ENCODE results near the gene MORC2.

The MORC2 gene

DNA sequence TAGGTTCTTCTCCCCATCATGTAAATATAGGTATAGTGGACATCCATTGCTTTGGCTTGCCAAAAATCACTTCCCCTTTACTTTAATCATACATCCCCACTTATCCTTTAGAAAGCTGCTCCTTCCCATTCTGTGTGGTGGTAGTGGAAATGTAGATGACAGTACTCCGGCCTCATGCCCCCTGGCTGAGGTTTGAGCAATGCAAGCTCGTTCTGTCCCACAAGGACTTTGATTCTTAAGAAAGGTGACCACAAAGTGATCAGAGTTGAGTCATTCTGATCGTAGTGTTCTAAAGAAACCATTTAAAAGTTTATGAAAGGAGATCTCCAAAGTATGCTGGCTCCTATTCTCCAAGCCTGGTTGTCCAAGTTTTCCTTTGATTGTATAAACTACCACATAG is 11.4 kb upstream of the MORC2 start:
- CTCF ChIA-PET, result no interaction called here
- TF ChIP-seq FOXA1 (IDR thresholded peaks at IDR 0.05), result no peak
- no peak for TF ChIP-seq ELF4 (IDR thresholded peaks at IDR 0.05)
- no peak for TF ChIP-seq ZNF384 (IDR thresholded peaks at IDR 0.05)
- no peak for TF ChIP-seq BHLHE40 (IDR thresholded peaks at IDR 0.05; ENCODE audit: borderline replicate concordance)
- TF ChIP-seq HDGF (IDR thresholded peaks at IDR 0.05; ENCODE audit: borderline replicate concordance), result no peak
- no peak for TF ChIP-seq CTBP1 (IDR thresholded peaks at IDR 0.05; ENCODE audit: borderline replicate concordance)
- no peak for TF ChIP-seq SP1 (IDR thresholded peaks at IDR 0.05)
- TF ChIP-seq TARDBP (IDR thresholded peaks at IDR 0.05), result no peak
- no peak for TF ChIP-seq LEF1 (IDR thresholded peaks at IDR 0.05; ENCODE audit: borderline replicate concordance)
- no peak for TF ChIP-seq NFRKB (IDR thresholded peaks at IDR 0.05)
- TF ChIP-seq FOXK2 (IDR thresholded peaks at IDR 0.05), result no peak
- TF ChIP-seq, protein P1, sequence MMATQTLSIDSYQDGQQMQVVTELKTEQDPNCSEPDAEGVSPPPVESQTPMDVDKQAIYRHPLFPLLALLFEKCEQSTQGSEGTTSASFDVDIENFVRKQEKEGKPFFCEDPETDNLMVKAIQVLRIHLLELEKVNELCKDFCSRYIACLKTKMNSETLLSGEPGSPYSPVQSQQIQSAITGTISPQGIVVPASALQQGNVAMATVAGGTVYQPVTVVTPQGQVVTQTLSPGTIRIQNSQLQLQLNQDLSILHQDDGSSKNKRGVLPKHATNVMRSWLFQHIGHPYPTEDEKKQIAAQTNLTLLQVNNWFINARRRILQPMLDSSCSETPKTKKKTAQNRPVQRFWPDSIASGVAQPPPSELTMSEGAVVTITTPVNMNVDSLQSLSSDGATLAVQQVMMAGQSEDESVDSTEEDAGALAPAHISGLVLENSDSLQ (IDR thresholded peaks at IDR 0.05), result no peak
- no peak for TF ChIP-seq ARNT (IDR thresholded peaks at IDR 0.05)
- no peak for TF ChIP-seq FOXM1 (IDR thresholded peaks at IDR 0.05; ENCODE audit: borderline replicate concordance)
- TF ChIP-seq L3MBTL2 (conservative IDR thresholded peaks at IDR 0.05), result no peak
- no peak for DNase-seq (ENCODE audit: extremely low spot score)
- POLR2A ChIA-PET, result interaction anchor here (4.4 kb wide), 1 partner anchor 11 kb away, joined by 29 read pairs; the partner anchor contains the start of genes MORC2 and TUG1

DNA sequence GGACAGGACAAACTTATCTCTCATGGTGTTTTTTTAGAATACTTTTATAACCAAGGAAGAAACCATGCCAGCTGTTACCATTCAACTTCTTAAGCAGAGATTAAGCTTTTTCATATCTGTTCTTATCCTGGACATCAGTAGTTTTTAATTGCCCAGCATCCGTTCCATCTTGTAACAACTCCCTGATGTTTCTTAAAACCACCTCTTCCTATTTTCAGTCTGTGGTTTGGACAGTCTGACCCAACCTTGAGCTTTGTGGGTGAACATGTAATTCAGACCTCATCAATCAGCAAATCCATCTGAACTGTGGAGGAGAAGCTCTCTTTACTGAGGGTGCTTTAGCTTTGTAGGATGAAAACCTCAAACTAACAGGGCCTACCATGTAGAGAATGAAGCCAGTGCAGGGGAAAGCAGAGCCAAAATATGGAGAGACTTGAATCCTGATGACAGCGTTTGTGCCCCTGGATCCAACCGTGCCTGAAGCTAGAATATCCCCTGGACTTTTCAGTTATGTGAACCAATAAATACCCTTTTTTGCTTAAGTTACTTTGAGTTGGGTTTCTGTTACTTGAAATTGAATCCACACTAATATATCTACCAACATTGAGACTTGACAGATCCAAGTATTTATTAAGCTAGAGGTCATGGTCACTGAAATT is 9.9 kb upstream of the MORC2 start:
- CTCF ChIA-PET, result interaction anchor here (0.6 kb wide), 1 partner anchor 82 kb away, joined by 4 read pairs; no protein-coding TSS in a partner anchor
- DNase-seq (ENCODE audit: extremely low spot score), result no peak
- POLR2A ChIA-PET, result interaction anchor here (4.4 kb wide), 1 partner anchor 10 kb away, joined by 29 read pairs; the partner anchor contains the start of genes MORC2 and TUG1
- TF ChIP-seq LEF1 (IDR thresholded peaks at IDR 0.05; ENCODE audit: borderline replicate concordance) (no peak), ARNT (IDR thresholded peaks at IDR 0.05) (no peak), BHLHE40 (IDR thresholded peaks at IDR 0.05; ENCODE audit: borderline replicate concordance) (no peak), L3MBTL2 (conservative IDR thresholded peaks at IDR 0.05) (no peak), TARDBP (IDR thresholded peaks at IDR 0.05) (no peak), FOXA1 (IDR thresholded peaks at IDR 0.05) (no peak), CTBP1 (IDR thresholded peaks at IDR 0.05; ENCODE audit: borderline replicate concordance) (no peak), ELF4 (IDR thresholded peaks at IDR 0.05) (no peak), FOXK2 (IDR thresholded peaks at IDR 0.05) (no peak), NFRKB (IDR thresholded peaks at IDR 0.05) (no peak), ZNF384 (IDR thresholded peaks at IDR 0.05) (no peak), SUZ12 (IDR thresholded peaks at IDR 0.05) (no peak), SP1 (IDR thresholded peaks at IDR 0.05) (no peak), FOXM1 (IDR thresholded peaks at IDR 0.05; ENCODE audit: borderline replicate concordance) (no peak), HDGF (IDR thresholded peaks at IDR 0.05; ENCODE audit: borderline replicate concordance) (no peak)
- TF ChIP-seq, protein P1 (IDR thresholded peaks at IDR 0.05), result no peak

DNA sequence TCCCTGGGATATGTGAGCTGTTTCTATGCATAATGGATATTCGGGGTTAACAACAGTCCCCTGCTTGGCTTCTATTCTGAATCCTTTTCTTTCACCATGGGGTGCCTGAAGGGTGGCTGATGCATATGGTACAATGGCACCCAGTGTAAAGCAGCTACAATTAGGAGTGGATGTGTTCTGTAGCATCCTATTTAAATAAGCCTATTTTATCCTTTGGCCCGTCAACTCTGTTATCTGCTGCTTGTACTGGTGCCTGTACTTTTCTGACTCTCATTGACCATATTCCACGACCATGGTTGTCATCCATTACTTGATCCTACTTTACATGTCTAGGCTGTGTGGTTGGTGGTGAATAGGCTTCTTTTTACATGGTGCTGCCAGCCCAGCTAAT is 1.8 kb upstream of the MORC2 start:
- TF ChIP-seq FOXM1 (IDR thresholded peaks at IDR 0.05; ENCODE audit: borderline replicate concordance) (no peak), LEF1 (IDR thresholded peaks at IDR 0.05; ENCODE audit: borderline replicate concordance) (no peak), FOXA1 (IDR thresholded peaks at IDR 0.05) (no peak), NFRKB (IDR thresholded peaks at IDR 0.05) (no peak), L3MBTL2 (conservative IDR thresholded peaks at IDR 0.05) (no peak), TARDBP (IDR thresholded peaks at IDR 0.05) (no peak), SUZ12 (IDR thresholded peaks at IDR 0.05) (no peak), ZNF384 (IDR thresholded peaks at IDR 0.05) (no peak), HDGF (IDR thresholded peaks at IDR 0.05; ENCODE audit: borderline replicate concordance) (no peak), ELF4 (IDR thresholded peaks at IDR 0.05) (no peak), FOXK2 (IDR thresholded peaks at IDR 0.05) (no peak), CTBP1 (IDR thresholded peaks at IDR 0.05; ENCODE audit: borderline replicate concordance) (no peak), BHLHE40 (IDR thresholded peaks at IDR 0.05; ENCODE audit: borderline replicate concordance) (no peak), ARNT (IDR thresholded peaks at IDR 0.05) (no peak), SP1 (IDR thresholded peaks at IDR 0.05) (no peak)
- TF ChIP-seq, protein P1 (IDR thresholded peaks at IDR 0.05), result no peak
- POLR2A ChIA-PET, result interaction anchor here (0.5 to 3.4 kb wide), 11 partner anchors 9 to 288 kb away, joined by 3 to 47 read pairs (median 10); partner anchors contain the start of genes SELENOM and SMTN
- CTCF ChIA-PET, result no interaction called here
- DNase-seq (ENCODE audit: extremely low spot score), result no peak

DNA sequence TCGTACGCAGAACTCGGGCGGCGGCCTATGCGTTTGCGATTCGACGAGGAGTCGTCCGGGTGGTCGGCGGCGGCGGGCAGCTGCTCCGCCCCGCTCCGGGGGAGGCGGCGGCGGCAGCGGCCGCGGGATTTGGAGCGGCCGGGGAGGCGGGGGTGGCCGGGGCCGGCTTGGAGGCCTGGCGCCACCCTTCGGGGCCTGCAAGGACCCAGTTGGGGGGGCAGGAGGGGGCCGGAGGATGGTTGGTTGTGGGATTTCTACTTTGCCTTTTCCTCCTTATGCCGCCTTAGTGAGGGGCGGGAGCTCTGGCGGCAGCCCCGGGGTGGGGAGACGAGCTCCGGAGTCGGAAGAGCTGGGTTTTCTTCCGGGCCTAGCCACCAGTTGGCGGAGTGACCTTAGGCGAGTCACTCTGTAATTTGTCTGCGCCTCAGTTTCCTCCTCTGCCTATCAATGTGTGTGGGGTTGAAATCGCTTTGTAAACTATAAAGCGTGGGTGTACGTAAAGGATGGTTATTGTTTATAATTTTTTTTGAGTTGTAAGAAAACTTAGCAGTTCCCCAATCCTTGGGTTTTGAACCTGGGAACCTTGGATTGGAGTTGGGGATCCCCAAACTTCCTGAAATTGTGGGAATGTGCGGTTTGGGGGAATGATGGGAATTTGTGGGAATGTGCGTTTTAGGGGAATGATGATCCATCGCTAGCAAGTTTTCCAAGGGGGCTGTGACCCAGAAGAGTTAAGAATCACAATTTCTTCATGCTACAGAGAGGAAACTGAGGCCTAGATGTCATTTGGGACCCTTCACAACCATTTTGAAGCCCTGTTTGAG is 1.2 kb upstream of the MORC2 start:
- POLR2A ChIA-PET, result interaction anchor here (0.5 to 3.4 kb wide), 27 partner anchors 9 to 377 kb away, joined by 3 to 47 read pairs (median 4); partner anchors contain the start of genes PATZ1, SELENOM and SMTN
- TF ChIP-seq ZNF384 (IDR thresholded peaks at IDR 0.05) (no peak), L3MBTL2 (conservative IDR thresholded peaks at IDR 0.05) (peak; percentile 57; the same call in 1 of the 2 replicates)
- peak; percentile 54 for DNase-seq (ENCODE audit: extremely low spot score)
- CTCF ChIA-PET, result interaction anchor here (1.7 kb wide), 1 partner anchor 113 kb away, joined by 6 read pairs; no protein-coding TSS in a partner anchor

DNA sequence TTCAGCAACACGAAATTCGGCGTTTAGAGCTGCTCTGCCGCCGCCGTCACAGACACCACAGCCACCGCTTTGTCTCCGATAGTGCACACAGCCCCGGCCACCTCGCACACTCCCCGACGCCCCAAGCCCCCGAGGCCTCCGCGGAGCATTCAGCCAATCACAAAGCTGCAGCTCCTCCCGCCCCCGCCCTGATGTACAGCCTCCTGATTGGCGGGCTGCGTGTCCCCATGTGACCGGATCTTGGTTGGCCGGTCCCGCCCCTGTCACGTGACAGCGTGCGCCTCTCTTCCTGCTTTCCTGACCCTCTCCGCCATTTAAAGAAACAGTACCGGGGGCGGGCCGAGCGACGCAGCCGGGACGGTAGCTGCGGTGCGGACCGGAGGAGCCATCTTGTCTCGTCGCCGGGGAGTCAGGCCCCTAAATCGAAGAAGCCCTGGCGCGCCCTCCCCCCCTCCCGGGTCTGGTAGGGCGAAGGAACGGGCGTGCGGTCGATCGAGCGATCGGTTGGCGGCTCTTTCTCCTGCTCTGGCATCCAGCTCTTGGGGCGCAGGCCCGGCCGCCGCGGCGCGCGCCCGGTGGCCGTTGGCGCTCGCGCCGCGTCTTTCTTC is 454 bp upstream of the MORC2 start, which contains the start of gene TUG1:
TUG1 (plus strand) TSS at position 342 of the 608 bp plus-strand sequence.
- DNase-seq (ENCODE audit: extremely low spot score), result peak; percentile 100
- TF ChIP-seq HDGF (IDR thresholded peaks at IDR 0.05; ENCODE audit: borderline replicate concordance) (no peak), ELF4 (IDR thresholded peaks at IDR 0.05) (peak; percentile 91), SP1 (IDR thresholded peaks at IDR 0.05) (no peak), L3MBTL2 (conservative IDR thresholded peaks at IDR 0.05) (peak; percentile 97)
- TF ChIP-seq, protein P1 (IDR thresholded peaks at IDR 0.05), result peak; percentile 94
- ChIA-PET POLR2A (interaction anchor here (0.9 to 3.4 kb wide), 27 partner anchors 10 to 377 kb away, joined by 3 to 47 read pairs (median 4); partner anchors contain the start of genes PATZ1, SELENOM and SMTN), CTCF (interaction anchor here (1.7 kb wide), 1 partner anchor 114 kb away, joined by 6 read pairs; no protein-coding TSS in a partner anchor)

All from HEK293T (cell line).